PC-3 (cell line): Measurements from ENCODE around the gene BRAT1.

Experiments used
- EZH2 ChIP-seq: fragments of 300-600 bp; sonication (generic); IDR thresholded peaks from one replicate; pipeline ENCODE4 v1.6.1; 2017; ENCODE audit warnings: antibody characterized with exemption, mild to moderate bottlenecking, low read length; ENCODE audit not compliant: unreplicated experiment
- TF ChIP-seq, protein P1 (sequence below): fragments of 300-600 bp; sonication (generic); conservative IDR thresholded peaks from 2 replicates; pipeline ENCODE4 v1.5.1; 2017; ENCODE audit warnings: antibody characterized with exemption, low read depth, mild to moderate bottlenecking, low read length

DNA sequence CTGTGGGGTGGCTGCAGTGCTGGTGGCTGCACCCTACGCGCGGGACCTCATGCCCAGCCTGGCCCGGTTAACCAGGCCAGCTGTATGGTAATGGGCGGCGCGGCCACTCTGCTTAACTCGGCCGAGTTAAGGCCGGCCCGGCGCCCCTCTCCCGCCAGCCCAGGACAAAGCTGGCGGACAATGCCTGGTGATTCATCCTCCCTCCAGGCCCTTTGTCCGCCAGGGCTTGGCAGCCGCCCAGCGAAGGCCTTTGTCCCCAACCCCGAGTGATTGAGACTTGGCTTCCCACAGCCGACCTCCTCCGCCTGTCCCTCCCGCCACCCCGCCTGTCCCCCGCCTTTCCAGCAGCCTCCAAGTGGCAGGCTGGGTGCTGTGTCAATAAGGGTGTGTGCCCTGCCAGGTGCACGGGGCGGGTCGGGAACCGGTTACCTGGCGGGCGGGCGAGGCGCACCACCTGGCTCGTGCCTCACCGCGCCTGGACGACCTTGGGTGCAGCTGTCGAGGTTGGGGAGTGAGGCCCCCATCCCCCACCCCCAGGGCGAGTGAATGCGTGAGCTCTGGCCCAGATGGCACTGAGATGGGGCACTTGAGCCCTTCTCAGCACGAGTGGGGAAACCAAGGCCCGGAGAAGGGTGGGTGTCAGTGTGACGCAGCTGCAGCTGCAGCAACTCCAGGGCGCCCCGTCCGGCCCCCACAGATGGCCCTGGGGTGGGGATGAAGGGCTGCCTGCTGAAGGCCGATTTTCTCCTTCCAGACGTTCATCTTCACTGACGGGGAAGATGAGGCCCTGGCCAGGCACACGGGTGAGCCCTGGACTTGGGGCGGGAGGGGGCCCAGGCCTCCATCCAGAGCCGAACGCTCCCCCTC, 31.1 kb downstream of the BRAT1 start:
- TF ChIP-seq, protein P1, sequence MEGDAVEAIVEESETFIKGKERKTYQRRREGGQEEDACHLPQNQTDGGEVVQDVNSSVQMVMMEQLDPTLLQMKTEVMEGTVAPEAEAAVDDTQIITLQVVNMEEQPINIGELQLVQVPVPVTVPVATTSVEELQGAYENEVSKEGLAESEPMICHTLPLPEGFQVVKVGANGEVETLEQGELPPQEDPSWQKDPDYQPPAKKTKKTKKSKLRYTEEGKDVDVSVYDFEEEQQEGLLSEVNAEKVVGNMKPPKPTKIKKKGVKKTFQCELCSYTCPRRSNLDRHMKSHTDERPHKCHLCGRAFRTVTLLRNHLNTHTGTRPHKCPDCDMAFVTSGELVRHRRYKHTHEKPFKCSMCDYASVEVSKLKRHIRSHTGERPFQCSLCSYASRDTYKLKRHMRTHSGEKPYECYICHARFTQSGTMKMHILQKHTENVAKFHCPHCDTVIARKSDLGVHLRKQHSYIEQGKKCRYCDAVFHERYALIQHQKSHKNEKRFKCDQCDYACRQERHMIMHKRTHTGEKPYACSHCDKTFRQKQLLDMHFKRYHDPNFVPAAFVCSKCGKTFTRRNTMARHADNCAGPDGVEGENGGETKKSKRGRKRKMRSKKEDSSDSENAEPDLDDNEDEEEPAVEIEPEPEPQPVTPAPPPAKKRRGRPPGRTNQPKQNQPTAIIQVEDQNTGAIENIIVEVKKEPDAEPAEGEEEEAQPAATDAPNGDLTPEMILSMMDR = no peak
- TF ChIP-seq EZH2 = no peak
